IPS-15b (cell line): ENCODE results near the gene KRTAP21-3.
"Not testable (repeated sequence)": the region's sequence is repeated elsewhere in the genome, so short reads cannot be mapped to it uniquely, and the experiment has no call there.

Experiments used
- H3K27me3 ChIP-seq: one replicate; pipeline ENCODE4 v1.6.1; 2013; ENCODE audit warnings: low read length; ENCODE audit not compliant: control insufficient read depth, insufficient read depth
- H3K36me3 ChIP-seq: one replicate; pipeline ENCODE4 v1.6.1; 2013; ENCODE audit warnings: low read length; ENCODE audit not compliant: control insufficient read depth, insufficient read depth
- H3K4me1 ChIP-seq: one replicate; pipeline ENCODE4 v1.6.1; 2013; ENCODE audit warnings: mild to moderate bottlenecking, low read length; ENCODE audit not compliant: control insufficient read depth, insufficient read depth
- H3K4me3 ChIP-seq: one replicate; pipeline ENCODE4 v1.5.1; 2013; ENCODE audit warnings: low read depth, low read length
- H3K9ac ChIP-seq: one replicate; pipeline ENCODE4 v1.6.1; 2013; ENCODE audit warnings: low read depth, mild to moderate bottlenecking, low read length
- H3K9me3 ChIP-seq: one replicate; pipeline ENCODE4 v1.6.1; 2013; ENCODE audit warnings: mild to moderate bottlenecking, low read length; ENCODE audit not compliant: control insufficient read depth, insufficient read depth

Gene KRTAP21-3, protein sequence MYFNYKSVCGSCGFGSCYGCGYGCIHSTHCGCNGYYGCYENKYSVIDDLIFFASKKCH

DNA sequence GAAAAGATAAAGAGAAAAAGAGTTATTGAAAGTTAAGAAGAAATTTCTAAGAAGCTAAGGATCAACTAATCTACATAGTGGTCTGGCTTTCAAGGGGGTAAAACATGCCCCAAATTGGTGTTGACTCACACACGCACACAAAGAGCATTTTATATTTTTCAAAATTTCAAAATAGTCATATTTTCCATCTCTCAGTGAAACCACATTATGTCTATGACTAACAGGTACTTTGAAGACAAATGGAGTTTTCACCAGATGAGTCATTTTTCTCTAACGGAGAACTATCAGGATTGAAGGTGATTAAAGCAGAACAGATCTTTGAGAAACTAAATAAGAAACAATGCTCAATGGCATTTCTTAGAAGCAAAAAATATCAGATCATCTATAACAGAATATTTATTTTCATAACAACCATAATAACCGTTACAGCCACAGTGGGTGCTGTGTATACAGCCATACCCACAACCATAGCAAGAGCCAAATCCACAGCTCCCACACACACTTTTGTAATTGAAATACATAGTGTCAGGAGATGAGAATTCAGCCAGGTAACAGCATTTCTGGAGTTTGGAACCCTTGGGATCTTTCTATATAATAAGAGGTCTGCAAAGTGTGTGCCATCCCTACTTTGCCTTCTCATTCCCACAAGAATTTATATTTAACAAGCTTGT, at the start of gene KRTAP21-3:
Gene KRTAP21-3 (minus strand): TSS at position 539 of the 671 bp plus-strand sequence. CDS start 18 bp downstream, at position 521.
- Histone ChIP-seq H3K9ac (no peak within 1 kb of the TSS), H3K9me3 (no peaks in the 10 kb centered on the region), H3K4me3 (no peak within 1 kb of the TSS), H3K27me3 (no peaks in the 10 kb centered on the region), H3K36me3 (no peaks in the 10 kb centered on the region), H3K4me1 (no peaks in the 10 kb centered on the region)

GRCh38 chr21:30760776-30761175, 42.2 kb upstream of the KRTAP21-3 start:
- Histone ChIP-seq H3K36me3 (no peaks in the 10 kb centered on the region), H3K27me3 (no peaks in the 10 kb centered on the region)

DNA sequence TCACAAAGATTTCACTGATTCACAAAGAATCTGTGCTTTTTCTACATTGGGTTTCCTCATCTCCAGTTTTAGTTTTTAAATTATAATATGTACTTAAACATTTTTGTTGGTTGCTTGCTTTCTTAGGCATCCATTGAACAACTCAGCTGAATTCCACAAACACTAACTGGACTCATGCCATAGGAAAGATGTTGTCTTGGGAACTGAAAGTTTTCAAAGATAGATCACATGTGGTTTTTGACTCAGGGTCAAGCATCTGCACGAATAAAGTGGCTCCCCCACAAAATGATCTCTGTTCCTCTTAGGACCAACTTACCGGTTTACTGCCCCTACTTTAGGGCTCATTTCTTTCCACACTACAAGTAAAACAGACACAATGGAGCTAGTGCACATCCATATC, 39.7 kb upstream of the KRTAP21-3 start:
- no peak overlapping the region for H3K9ac ChIP-seq
- no peaks in the 10 kb centered on the region for H3K27me3 ChIP-seq
- H3K4me1 ChIP-seq, result no peaks in the 10 kb centered on the region
- no peak overlapping the region for H3K4me3 ChIP-seq
- no peaks in the 10 kb centered on the region for H3K36me3 ChIP-seq
- no peaks in the 10 kb centered on the region for H3K9me3 ChIP-seq

More at GRCh38 chr21:30760776-30761175, 42.2 kb upstream of the KRTAP21-3 start:
- no peaks in the 10 kb centered on the region for H3K4me1 ChIP-seq
- H3K9me3 ChIP-seq, result no peaks in the 10 kb centered on the region
- H3K9ac ChIP-seq, result no peak overlapping the region
- no peak overlapping the region for H3K4me3 ChIP-seq

- H3K9me3 ChIP-seq, H3K4me3 ChIP-seq, H3K9ac ChIP-seq, H3K4me1 ChIP-seq, H3K27me3 ChIP-seq, H3K36me3 ChIP-seq: not testable (repeated sequence)
Observed at GRCh38 chr21:30755328-30755727, 36.8 kb upstream of the KRTAP21-3 start, which contains the start of gene KRTAP21-1. KRTAP21-1 (minus strand) TSS chr21:30755428; CDS start chr21:30755378, 50 bp downstream.

GRCh38 chr21:30747159-30747558, 28.6 kb upstream of the KRTAP21-3 start, which contains the start of gene KRTAP21-2:
KRTAP21-2 (minus strand) TSS chr21:30747259; CDS start chr21:30747202, 57 bp downstream.
- H3K9ac ChIP-seq, result no peak within 1 kb of the TSS
- no peaks in the 10 kb centered on the region for H3K27me3 ChIP-seq

DNA sequence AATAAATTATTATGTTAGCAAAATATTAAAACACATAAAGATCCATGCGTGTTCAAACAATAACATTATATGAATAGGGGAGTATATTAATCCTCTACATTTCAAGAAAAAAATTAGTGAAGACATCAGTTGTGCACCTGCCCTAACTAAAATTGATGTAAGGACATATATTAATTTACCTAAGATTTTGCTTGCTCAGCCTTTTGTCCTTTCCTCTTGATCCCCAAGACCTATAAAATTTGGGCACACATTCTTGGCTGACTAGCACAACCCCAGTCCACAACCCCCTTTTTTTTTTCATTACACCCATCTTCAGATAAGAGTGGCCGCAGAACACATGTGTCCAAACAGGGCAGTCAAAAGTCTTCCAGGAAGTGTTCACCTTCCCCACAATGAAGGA, 21.9 kb upstream of the KRTAP21-3 start:
- Histone ChIP-seq H3K27me3 (no peaks in the 10 kb centered on the region), H3K4me3 (no peak overlapping the region), H3K4me1 (no peaks in the 10 kb centered on the region), H3K9ac (no peak overlapping the region), H3K36me3 (no peaks in the 10 kb centered on the region), H3K9me3 (no peaks in the 10 kb centered on the region)

More at GRCh38 chr21:30747159-30747558, 28.6 kb upstream of the KRTAP21-3 start, which contains the start of gene KRTAP21-2:
- H3K4me1 ChIP-seq, result no peaks in the 10 kb centered on the region
- H3K36me3 ChIP-seq, result no peaks in the 10 kb centered on the region
- no peaks in the 10 kb centered on the region for H3K9me3 ChIP-seq
- no peak within 1 kb of the TSS for H3K4me3 ChIP-seq

GRCh38 chr21:30733026-30733425, 14.4 kb upstream of the KRTAP21-3 start:
- H3K9me3 ChIP-seq, result no peaks in the 10 kb centered on the region
- no peaks in the 10 kb centered on the region for H3K27me3 ChIP-seq
- H3K4me1 ChIP-seq, result no peaks in the 10 kb centered on the region
- no peak overlapping the region for H3K4me3 ChIP-seq
- no peaks in the 10 kb centered on the region for H3K36me3 ChIP-seq
- no peak overlapping the region for H3K9ac ChIP-seq

DNA sequence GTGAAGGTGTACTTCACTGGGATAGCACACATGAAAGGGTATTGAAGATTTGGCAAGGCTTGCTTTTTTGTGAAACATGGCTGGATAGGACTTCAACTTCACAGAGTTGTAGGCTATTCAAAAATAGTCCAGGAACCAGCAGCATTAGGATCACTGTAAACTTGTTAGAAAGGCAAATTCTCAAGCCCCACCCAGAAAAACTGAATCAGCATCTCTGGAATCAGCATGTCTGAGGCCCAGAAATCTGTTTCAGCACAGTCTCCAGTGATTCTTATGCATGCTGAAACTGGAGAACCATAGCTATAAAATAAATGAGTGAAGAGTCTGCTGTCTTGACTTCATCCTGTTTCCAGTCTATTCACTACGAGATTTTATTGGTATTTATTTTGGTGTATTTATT, 8.1 kb upstream of the KRTAP21-3 start:
- Histone ChIP-seq H3K9ac (no peak overlapping the region), H3K4me3 (no peak overlapping the region), H3K27me3 (no peaks in the 10 kb centered on the region), H3K9me3 (no peaks in the 10 kb centered on the region), H3K36me3 (no peaks in the 10 kb centered on the region), H3K4me1 (no peaks in the 10 kb centered on the region)

DNA sequence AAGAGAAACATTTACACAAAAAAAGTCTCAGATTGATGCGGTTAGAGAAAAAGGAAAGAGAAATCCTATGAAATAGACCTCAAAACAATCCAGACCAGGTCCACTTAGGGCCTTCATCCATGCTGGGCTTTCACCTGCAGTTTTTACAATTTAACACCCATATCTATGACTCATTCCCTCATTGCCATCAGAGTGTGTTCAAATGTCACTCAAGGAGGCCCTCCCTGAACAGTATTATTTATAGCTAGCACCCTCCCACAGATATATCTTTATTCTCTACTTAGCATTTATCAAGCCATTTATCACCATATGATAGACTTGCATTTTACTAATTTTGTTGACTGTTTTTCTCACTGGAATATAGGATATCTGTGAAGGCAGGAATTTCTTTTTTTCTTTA, 824 bp upstream of the KRTAP21-3 start:
- Histone ChIP-seq H3K4me3 (no peak overlapping the region), H3K4me1 (no peaks in the 10 kb centered on the region), H3K27me3 (no peaks in the 10 kb centered on the region), H3K9ac (no peak overlapping the region), H3K36me3 (no peaks in the 10 kb centered on the region), H3K9me3 (no peaks in the 10 kb centered on the region)

DNA sequence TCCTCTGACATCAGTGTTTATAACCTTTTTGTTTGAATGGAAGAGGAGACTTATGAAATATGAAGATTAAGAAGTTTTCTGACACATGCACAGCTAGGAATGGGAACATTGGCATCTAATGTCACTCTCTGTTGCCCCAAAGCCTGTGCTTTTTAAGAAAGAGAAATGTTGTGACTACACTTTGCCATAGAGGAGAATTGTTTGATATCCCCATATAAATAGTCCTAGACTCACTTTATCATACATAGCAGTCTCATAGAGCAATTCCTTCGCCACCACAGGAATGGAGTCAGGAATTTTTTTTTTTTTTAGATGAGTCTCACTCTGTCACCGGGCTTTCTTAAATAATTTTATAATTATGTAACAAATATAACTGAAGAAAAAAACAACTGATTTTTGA, 1.5 kb downstream of the KRTAP21-3 start:
- no peaks in the 10 kb centered on the region for H3K4me1 ChIP-seq
- H3K36me3 ChIP-seq, result no peaks in the 10 kb centered on the region
- H3K4me3 ChIP-seq, result no peak overlapping the region
- no peak overlapping the region for H3K9ac ChIP-seq
- H3K9me3 ChIP-seq, result no peaks in the 10 kb centered on the region
- H3K27me3 ChIP-seq, result no peaks in the 10 kb centered on the region

DNA sequence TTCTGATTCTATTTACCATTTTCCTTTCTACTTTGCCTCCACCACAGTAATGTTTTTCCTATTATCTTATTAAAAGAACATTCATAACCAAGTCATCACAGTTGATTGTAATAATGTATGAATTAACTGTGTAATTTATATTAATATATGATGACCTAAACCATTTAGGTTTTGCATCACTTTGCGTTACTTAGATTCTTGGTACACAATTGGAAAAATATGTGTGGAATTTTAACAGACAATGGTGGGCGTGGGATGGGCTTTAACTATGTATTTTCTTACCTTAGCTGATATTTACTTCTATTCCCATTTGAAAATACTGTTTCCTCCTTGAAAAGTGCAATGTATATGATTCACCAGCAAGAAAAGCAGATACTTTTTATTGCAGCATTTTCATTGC, 3.6 kb downstream of the KRTAP21-3 start:
- H3K4me3 ChIP-seq, result no peak overlapping the region
- H3K27me3 ChIP-seq, result no peaks in the 10 kb centered on the region
- H3K9me3 ChIP-seq, result no peaks in the 10 kb centered on the region
- no peak overlapping the region for H3K9ac ChIP-seq
- no peaks in the 10 kb centered on the region for H3K36me3 ChIP-seq
- no peaks in the 10 kb centered on the region for H3K4me1 ChIP-seq

DNA sequence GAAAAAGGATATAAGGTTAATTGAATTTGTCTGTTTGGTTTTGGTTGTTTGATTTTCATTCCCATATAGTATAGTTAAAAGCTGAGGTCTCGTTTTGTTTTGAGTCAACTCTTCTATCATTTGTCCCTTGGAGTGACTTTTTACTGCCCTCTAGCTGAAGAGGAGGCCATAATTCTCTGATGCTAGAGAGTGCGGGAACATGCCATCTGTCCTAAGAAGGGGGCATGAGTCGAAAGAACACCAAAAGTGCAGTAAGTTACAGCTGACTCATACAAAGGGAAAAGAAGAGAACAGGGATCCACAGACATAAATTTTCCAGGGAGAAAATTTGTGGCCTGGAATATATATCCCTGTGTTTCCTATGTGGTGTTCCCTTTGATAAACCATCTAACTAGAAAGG, 4.1 kb downstream of the KRTAP21-3 start:
- no peaks in the 10 kb centered on the region for H3K9me3 ChIP-seq
- no peaks in the 10 kb centered on the region for H3K4me1 ChIP-seq
- no peaks in the 10 kb centered on the region for H3K36me3 ChIP-seq

More for the DNA sequence above, 4.1 kb downstream of the KRTAP21-3 start:
- H3K9ac ChIP-seq, result no peak overlapping the region
- H3K27me3 ChIP-seq, result no peaks in the 10 kb centered on the region
- no peak overlapping the region for H3K4me3 ChIP-seq
